ENCODE data around the gene HAT1.
"Not testable (repeated sequence)": the region's sequence is repeated elsewhere in the genome, so short reads cannot be mapped to it uniquely, and the experiment has no call there.

The HAT1 gene

DNA sequence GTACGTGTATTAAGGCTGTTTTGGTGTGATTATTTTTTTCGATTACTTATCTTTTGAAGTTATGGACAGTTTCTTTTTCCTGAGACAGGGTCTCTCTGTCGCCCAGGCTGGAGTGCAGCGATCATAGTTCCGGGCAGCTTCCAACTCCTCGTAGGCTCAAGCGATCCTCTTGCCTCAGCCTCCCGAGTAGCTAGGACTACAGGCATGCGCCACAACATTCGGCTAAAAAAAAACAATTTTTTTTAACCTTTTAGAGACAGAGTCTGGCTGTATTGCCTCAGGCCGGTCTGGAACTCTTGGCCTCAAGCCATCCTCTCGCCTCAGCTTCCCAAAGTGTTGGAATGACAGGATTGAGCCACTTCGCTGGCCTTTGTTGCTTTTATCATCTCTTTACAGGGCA is 945 bp downstream of the HAT1 start:
- DNase-seq = peak; percentile 37

DNA sequence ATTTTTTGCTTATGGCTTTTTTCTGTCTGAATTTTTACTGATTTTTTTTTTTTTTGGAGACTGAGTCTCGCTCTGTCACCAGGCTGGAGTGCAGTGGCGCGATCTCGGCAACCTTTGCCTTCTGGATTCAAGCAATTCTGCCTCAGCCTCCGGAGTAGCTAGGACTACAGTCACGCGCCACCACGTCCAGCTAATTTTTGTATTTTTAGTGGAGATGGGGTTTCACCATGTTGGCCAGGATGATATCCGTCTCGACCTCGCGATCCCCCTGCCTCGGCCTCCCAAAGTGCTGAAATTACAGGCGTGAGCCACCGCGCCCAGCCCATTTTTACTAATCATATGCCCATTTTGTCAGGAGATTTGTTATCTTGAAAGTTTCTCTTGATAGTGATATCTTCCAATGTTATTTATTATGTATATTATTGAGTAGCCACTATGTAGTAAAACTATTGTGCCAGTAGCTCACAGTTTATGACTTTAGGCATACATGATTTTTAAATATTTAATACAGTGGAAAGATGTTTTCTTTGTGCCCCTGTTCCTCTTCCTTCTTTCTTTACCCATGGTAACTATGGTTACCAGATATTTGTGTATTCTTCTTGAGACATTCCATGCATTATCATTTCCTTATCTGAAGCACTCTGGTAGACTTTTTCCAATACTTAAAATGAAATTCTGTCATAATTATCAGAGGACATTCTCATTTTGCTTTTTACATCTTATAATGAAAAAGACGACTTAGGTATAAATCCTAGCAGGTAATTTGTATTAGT is 2.1 kb downstream of the HAT1 start:
- no peak for DNase-seq

DNA sequence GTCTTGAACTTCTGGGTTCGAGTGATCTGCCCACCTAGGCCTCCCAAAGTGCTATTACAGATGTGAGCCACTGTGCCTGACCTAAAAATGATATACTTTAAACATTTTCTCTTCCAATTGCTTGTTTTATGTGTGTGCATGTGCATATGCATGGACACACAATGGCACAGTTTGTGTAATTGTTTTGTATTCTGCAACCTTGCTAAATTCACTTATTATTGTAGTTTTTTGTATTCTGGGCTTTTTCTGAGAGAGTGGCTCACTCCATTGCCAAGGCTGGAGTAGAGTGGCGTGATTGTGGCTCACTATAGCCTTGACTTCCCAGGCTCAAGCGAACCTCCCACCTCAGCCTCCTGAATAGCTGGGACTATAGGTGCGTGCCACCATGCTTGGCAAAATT is 8.1 kb downstream of the HAT1 start:
- DNase-seq = no peak

DNA sequence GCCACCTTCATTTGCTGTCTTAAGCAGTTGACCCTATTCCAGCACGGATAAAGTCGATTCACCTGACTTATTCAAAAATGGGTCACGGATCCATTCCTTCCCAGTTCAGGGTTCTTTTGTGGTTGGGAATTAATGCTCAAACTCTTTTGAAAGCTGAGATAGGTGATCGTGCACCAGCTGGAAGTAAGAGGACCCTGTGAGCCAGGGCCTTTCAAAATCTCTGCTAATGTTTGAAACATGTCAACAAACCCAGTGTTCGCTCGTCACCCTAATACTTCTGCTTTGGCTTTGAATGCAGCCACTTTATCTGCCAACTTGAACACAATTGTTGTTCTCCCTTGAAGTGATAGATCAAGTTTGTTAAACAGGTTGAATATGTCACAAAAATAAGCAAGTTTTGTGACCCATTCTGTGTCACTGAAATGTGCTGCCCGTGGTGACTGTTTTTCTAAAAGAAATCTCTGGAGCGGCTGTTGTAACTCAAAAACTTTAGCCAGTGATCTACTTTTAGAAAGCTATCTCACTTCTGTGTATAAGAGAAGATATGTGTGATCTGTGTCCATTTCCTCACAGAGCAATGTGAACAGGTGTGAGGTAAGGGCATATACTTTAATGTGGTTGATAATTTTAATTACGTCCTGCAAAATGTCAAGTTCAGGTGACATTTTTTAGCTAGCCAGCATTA is 16.9 kb downstream of the HAT1 start:
- no peak for DNase-seq

DNA sequence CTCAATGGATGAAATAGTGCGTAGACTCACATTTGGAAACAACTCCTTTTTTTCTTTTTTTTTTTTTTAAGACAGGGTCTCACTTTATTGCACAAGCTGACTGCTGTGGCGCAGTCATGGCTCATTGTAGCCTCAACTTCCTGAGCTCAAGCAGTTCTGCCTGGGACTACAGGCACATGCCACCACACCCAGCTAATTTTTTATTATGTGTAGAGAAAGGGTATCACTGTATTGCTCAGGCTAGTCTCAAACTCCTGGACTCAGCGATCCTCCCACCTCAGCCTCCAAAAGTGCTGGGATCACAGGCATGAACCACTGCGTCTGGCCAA is 17.4 kb downstream of the HAT1 start:
- DNase-seq = no peak

DNA sequence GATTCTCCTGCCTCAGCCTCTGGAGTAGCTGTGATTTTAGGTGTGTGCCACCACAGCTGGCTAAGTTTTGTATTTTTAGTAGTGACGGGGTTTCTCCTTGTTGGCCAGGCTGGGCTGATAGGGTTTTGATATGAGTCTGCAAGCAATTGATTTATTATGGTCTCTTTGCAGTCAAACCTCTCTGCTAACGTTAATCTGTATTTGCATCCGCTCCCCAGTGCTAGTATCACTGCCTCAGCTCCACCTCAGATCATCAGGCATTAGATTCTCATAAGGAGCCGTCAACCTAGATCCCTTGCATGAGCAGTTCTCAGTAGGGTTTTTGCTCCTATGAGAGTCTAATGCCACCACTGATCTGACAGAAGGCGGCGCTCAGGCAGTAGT is 19.0 kb downstream of the HAT1 start:
- no peak for DNase-seq

DNA sequence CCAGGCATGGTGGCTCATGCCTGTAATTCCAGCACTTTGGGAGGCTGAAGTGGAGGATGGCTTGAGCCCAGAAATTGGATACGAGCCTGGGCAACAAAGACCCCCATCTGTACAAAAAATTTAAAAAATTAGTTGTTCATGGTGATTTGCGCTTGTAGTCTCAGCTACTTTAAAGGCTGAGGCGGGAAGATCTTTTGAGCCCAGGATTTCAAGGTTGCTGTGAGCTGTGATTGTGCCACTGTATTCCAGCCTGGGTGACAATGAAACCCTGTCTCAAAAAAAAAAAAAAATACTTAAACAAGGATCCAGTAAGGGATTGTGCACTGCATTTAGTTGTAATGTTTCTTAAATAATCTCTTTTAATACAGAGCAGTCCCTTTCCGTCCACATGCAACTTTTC is 21.6 kb downstream of the HAT1 start:
- no peak for DNase-seq

DNA sequence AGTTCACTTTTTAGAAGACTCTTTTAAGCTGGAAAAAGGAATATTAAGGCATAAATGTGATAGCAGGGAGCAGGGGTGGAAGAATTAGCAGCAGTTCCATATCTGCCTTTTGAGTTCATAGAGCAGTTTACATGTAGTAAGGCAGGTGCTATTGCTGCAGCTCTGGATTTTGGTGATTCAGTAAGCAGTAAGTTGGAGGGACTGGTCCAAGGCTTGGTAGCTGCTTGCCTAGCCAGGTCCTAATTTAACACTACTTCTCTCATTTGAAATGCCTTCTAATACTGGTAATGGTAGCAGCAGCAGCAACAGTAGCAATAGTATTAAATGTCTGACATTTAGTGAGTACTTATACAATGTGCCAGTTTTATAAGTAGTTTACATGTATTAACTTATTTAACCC is 30.0 kb downstream of the HAT1 start:
- no peak for DNase-seq

DNA sequence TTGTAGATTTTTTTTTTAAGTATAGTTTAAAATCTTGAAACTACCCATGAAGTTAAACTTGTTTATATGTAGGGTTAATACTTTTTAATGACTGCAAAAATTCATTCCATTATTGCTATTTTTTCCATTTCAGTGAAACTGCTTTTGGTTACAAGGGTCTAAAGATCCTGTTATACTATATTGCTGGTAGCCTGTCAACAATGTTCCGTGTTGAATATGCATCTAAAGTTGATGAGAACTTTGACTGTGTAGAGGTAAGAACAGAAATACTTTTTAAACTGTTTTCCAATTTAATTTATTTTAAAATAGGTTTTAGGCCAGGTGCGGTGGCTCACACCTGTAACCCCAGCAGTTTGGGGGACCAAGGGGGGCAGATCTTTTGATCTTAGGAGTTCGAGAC is 30.5 kb downstream of the HAT1 start:
- no peak for DNase-seq

DNA sequence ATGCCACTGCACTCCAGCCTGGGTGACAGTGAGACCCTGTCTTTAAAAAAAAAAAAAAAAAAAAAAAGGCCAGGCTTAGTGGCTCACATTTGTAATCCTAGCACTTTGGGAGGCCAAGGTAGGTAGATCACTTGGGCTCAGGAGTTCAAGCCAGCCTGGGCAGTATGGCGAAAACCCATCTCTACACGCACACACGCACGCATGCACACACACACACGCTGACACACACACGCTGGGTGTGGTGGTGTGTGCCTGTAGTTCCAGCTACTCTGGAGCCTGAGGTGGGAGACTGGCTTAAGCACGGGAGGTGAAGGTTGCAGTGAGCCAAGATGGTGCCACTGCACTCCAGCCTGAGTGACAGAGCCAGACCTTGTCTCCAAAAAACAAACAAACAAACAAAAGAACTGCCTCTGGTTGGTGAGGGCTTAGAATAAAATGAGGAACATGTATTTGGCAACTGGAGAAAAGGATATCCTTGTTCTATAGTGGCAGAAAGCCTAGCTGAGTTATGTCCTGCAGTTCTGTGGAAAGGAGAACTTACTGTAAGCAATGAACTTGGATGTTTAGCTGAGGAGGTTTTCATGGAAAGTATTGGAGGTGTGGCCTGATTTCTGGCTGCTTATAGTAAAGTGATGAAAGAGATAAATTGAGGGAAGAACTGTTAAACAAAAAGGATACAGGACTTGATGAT is 34.0 kb downstream of the HAT1 start:
- DNase-seq = no peak

DNA sequence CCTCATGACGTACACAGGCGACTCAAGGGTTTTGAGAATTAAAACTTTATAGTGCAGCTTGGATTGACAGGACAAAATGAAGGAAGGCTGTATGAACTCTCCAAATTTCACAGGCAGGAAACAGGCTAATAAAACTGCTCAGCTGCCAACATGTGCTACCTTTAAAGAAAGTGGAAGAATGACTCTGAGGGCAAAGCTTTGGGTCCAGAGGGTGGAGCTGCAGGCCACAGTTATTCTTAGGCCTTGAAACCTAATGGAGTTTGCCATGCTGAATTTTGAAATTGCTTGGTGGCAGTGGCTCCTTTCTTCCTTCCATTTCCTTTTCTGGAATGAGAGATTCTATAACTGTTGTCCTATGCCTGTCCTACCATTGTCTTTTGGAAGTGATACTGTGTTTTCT is 34.8 kb downstream of the HAT1 start:
- DNase-seq = no peak

DNA sequence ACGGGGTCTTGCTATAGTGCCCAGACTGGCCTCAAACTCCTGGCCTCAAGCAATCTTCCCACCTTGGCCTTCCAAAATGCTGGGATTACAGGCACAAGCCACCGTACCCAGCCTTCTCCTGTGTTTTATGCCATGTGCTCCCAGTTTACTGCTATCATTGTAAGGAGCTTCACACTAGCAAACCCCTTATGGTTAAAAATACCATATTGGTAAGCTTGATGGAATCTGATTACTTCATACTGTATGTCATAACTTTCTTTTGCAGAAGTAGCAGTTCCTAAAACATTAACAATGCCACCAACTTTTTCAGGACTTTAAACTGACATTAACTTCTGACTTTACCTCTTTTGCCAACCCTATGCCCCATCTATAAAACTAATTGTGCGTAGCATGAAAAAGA is 36.2 kb downstream of the HAT1 start:
- DNase-seq = no peak

DNA sequence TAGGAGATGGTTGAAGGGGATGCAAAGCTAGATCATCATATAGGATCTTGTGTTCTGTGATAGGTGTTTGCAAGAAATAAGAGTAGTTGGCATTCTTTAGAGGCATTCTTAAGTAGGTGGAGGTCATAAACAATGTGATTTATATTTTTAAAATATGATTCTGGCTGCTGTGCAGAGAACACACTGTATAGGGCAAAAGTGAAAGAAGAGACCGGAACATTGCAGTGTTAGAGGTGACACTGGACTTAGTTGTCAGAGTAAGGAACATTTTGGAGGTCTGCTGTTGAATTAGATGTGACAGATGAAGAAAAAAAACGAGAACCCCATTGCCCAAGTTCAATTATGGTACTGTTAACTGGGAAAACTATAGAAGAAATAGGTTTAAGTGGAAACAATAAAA is 37.7 kb downstream of the HAT1 start:
- no peak for DNase-seq

DNA sequence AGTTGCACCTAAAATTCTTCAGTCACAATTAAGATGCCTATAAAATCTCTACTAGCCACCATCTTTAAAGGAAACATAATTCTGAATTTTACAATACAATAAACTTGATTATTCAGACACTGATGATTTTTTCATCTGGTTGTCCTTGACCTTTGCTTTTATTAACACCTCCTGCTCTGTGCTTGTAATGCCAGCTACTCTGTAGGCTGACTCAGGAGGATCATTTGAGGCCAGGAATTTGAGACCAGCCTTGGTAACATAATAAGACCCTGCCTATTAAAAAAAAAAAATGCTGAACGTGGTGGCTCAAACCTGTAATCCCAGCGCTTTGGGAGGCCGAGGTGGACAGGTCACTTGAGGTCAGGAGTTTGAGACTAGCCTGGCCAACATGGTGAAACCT is 38.3 kb downstream of the HAT1 start:
- DNase-seq = no peak

DNA sequence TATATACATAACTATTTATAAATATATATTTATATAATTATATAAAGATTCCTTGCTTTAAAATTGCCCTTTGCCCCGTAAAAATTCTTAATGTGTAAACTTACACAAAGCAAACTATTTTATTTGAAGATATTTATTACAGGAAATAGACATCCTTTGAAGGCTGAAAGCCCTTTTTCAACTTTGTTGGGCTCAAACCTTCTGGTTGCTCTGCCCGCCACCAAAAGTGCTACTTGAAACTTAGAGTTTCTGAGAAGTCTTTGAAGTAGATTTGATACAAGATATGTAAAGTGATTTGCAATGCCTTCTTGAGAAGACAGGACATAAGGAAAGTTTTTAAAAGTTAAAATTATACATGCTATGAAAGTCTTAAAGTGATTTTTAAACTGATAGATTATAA is 40.9 kb downstream of the HAT1 start:
- DNase-seq = no peak

DNA sequence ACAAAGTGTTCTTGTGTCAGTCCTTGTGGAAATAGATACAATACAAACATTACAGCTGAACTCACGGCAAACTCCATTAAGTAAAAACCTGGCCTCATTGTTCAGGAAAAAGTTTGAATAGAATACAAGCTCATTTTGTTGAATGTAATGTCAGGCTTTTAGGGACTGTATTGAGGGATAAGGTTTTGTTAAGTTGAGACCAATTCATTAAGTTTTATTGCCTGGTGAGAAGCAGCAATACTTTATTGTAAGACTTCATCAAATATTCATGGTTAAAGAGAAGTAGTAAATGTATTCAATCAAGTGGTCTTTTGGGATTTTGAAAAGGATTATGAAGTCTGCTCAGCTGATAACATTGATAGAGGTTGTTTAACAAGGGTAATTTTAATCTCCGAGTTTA is 42.0 kb downstream of the HAT1 start:
- DNase-seq = no peak

DNA sequence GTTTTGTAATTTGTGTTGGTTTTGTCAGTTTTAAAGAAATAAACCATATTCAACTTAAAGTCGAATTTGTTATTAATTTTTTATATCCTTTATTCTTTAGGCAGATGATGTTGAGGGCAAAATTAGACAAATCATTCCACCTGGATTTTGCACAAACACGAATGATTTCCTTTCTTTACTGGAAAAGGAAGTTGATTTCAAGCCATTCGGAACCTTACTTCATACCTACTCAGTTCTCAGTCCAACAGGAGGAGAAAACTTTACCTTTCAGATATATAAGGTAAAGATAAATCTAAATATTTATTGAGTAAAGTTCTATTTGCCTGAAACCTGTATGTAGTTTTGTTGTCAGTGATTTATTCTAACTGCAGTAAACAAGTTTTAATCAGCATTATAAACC is 43.0 kb downstream of the HAT1 start:
- DNase-seq = no peak

DNA sequence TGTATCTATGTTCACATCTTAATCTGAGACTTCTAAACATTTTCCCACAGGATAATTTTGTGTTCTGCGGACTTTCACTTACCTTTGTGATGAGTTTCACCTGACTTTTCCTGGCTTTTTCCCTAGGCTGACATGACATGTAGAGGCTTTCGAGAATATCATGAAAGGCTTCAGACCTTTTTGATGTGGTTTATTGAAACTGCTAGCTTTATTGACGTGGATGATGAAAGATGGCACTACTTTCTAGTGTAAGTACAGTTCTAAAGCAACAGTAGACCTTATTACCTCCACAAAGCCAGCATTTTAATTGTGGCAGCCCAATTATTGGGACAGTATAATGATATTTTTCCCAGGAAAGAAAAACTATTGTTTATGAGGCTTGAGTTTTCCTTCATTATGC is 43.4 kb downstream of the HAT1 start:
- DNase-seq = no peak

DNA sequence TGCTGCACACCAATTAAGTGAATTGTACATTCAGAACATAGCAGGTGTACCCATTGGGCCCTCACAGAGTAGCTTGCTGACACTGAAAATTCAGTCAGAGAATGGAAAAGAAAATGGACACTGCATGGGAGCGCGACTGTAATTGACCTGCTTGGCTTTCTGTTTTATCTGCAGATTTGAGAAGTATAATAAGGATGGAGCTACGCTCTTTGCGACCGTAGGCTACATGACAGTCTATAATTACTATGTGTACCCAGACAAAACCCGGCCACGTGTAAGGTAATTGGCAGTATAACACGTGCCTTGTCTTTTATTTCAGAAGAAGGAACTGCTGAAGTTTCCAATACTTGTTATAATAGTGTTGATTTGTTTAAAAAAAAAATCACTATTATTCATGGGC is 44.0 kb downstream of the HAT1 start:
- DNase-seq = no peak

DNA sequence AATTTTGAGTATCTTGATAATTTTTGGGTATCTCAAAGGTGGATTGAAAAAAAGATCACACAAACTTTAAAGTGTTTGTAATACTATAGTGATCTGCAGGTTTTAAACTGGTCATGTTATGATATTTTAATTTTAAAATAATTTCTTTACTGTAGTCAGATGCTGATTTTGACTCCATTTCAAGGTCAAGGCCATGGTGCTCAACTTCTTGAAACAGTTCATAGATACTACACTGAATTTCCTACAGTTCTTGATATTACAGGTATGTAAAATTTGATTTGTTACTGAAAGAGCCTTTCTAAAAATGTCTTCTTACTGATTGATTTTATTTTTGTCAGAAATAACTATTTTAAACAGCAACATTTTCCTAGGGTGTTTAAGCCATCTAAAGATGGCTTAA is 44.4 kb downstream of the HAT1 start:
- DNase-seq = no peak

DNA sequence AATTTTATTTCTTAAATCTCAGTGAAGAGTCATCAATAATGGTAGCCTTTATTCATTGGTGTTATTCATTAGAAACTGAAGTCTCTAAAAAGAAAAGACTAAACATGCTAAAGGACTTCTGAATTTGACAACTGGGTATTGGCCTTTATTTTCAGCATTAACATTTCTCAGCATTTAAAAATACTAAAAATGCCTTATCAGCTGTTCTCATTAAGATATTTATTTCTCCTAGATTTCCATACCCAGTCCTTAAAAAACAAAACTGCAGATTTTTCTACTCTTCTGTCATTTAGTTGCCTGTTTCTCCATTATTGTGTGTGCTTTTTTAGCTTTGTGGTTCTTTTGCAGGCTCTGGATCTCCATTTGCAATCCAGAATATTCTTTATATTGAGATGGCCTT is 46.2 kb downstream of the HAT1 start:
- DNase-seq = no peak

DNA sequence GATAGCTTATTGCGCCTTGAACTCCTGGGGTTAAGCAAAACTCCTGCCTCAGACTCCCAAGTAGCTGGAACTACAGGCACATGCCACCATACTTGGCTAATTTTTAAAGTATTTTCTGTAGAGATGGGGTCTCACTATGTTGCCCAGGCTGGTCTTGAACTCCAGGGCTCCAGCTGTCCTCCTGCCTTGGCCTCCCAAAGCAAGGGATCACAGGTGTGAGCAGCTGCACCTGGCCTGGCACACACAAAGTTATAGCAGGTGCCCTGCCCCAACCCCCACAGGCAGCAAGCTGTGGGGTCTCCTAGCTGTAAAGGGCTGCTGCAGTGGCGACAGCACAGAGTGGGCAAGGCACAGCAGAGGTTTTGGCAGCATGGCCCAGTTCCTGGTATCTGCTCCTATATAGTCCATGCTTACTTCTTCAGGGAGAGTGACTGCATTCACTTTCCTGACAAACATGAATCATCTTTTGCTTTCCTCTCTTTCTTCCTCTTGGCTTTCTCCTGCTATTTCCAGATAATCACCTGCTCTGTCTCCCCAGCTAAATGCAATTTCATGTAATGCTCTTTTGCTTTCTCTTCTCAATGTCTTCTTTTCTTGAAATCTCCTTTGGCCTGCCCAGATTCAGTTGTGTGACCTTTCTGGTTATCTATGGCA is 50.2 kb downstream of the HAT1 start:
- no peak for DNase-seq

DNA sequence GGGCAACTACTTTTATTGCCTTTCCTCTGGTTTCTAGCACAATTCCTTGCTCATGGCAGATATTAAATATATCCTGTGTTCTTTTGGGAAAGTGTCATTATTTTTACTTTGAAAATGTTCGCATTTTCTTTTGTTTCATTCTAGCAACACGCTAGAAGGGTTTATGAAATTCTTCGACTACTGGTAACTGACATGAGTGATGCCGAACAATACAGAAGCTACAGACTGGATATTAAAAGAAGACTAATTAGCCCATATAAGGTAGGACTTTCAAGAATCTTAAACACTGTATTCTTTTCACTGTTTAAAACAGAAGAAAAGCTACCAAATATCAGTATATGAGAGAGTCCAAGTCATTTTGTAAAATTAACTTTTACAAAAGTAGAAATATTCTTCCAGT is 56.8 kb downstream of the HAT1 start:
- no peak for DNase-seq

DNA sequence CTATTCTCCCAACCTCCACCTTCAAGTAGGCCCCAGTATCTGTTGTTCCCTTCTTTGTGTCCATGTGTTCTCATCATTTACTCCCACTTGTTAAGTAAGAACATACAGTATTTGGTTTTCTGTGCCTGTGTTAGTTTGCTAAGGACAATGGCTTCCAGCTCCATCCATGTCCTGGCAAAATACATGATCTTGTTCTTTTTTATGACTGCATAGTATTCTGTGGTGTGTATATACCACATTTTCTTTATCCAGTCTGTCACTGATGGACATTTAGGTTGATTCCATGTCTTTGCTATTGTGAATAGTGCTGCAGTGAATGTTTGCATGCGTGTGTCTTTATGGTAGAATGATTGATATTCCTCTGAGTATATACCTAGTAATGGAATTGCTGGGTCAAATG is 61.7 kb downstream of the HAT1 start:
- DNase-seq = not testable (repeated sequence)
